ENCODE measurements around the gene CRAMP1.

DNA sequence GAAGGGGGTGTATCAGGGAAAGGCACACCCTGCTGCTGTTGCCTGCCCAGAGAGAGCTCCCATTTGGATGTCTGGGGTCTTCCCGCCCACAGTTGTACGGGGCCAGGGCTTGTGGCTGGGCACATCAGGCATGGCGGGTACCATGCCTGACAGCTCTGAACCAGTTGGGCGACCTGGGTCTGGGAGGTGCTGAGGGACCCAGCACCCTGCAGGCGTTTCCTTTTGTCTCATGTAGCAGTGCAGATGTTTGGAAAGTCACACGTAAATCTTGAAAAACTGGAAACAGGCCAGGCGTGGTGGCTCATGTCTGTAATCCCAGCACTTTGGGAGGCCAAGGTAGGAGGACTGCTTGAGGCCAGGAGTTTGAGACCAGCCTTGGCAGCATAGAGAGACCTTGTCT lies 57.5 kb downstream of the CRAMP1 start:
- TF ChIP-seq, protein P1, sequence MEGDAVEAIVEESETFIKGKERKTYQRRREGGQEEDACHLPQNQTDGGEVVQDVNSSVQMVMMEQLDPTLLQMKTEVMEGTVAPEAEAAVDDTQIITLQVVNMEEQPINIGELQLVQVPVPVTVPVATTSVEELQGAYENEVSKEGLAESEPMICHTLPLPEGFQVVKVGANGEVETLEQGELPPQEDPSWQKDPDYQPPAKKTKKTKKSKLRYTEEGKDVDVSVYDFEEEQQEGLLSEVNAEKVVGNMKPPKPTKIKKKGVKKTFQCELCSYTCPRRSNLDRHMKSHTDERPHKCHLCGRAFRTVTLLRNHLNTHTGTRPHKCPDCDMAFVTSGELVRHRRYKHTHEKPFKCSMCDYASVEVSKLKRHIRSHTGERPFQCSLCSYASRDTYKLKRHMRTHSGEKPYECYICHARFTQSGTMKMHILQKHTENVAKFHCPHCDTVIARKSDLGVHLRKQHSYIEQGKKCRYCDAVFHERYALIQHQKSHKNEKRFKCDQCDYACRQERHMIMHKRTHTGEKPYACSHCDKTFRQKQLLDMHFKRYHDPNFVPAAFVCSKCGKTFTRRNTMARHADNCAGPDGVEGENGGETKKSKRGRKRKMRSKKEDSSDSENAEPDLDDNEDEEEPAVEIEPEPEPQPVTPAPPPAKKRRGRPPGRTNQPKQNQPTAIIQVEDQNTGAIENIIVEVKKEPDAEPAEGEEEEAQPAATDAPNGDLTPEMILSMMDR (IDR thresholded peaks at IDR 0.05), result no peak
- no peak for TF ChIP-seq POLR2A (IDR thresholded peaks at IDR 0.05)
